Right atrium auricular region (tissue), 2 donors: Measurements from ENCODE around the gene ELMO2. TPM values are rescaled to one million over a fixed set of nuclear protein-coding genes. Genes with fewer than 3 reads are reported as not detected.

Experiments used
- DNase-seq: peaks from one replicate; pipeline ENCODE4 v3.0.0-alpha.2; 2019; ENCODE audit warnings: low spot score
- H3K27ac ChIP-seq, 2 donors: fragments of 200-600 bp; sonication (generic); 1 replicate in 1 of 2; 2 replicates in 1 of 2; pipeline ENCODE4 v1.5.1; 2016 to 2019
- H3K27me3 ChIP-seq, 2 donors: fragments of 200-600 bp; sonication (generic); one replicate each; pipeline versions ENCODE4 v1.5.1 to v1.6.0; 2017 to 2019
- H3K36me3 ChIP-seq: fragments of 200-600 bp; sonication (generic); one replicate; pipeline ENCODE4 v1.5.1; 2016
- H3K4me1 ChIP-seq, 2 donors: fragments of 200-600 bp; sonication (generic); one replicate each; pipeline versions ENCODE4 v1.5.1 to v1.6.0; 2017 to 2019
- H3K4me3 ChIP-seq, 2 donors: fragments of 200-600 bp; sonication (generic); 1 replicate in 1 of 2; 2 replicates in 1 of 2; pipeline ENCODE4 v1.5.1; 2017 to 2019; ENCODE audit warnings: mild to moderate bottlenecking in 1 of 2, moderate library complexity in 1 of 2
- H3K9me3 ChIP-seq, 2 donors: fragments of 200-600 bp; sonication (generic); one replicate each; pipeline ENCODE4 v1.5.1; 2019
- CTCF ChIP-seq, 2 donors: fragments of 200-600 bp; sonication (generic); IDR thresholded peaks; one replicate each; pipeline ENCODE4 v1.5.1; 2019; ENCODE audit warnings: antibody characterized with exemption in 2 of 2
- total RNA-seq, 2 donors: library from RNA; depleted of rRNA; stranded (reverse); fragments of >200 nt; gene quantifications; one replicate each; pipeline ENCODE4 v1.1.0, GENCODE V29; 2016

The ELMO2 gene
- total RNA-seq, 2 donors from 2014 or later, result 29.4 to 32.7 TPM

DNA sequence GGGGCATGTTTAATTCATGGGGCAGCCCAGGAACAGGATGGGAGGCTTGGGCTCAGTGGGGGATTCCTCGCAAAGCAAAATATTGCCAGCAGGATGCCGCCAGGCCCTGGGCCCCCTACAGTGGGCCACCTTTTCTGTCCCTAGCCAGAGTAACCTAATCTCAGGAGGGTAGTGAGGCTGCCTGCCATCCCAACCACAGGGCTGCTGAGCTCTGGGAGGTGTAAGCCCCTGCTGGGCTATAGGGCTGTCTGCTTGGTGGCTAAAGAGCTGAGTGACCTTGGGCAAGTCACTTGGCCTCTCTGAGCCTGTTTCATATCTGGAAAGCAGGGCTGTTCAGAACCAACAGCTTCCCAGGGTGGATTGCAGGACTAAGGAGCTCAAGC, 62.4 kb downstream of the ELMO2 start:
- no peak for TF ChIP-seq CTCF (IDR thresholded peaks at IDR 0.05)
- Histone ChIP-seq H3K4me3 (no peak overlapping the region), H3K27me3 (no peaks in the 10 kb centered on the region), H3K36me3 (no peaks in the 10 kb centered on the region), H3K9me3 (no peaks in the 10 kb centered on the region), H3K4me1 (peaks cover 0 to 21% of the 10 kb centered on the region in 2 donors), H3K27ac (no peak overlapping the region)
- no peak for DNase-seq

- H3K36me3 ChIP-seq, result no peaks in the 10 kb centered on the region
- H3K4me1 ChIP-seq, result peaks cover 0 to 16% of the 10 kb centered on the region in 2 donors
- H3K4me3 ChIP-seq, result no peak overlapping the region
- TF ChIP-seq CTCF (IDR thresholded peaks at IDR 0.05), result no peak
- H3K27me3 ChIP-seq, result no peaks in the 10 kb centered on the region
- no peak overlapping the region for H3K27ac ChIP-seq
- no peak for DNase-seq
- no peaks in the 10 kb centered on the region for H3K9me3 ChIP-seq
These were observed 63.0 kb downstream of the ELMO2 start for GRCh38 chr20:46343348-46343974.

DNA sequence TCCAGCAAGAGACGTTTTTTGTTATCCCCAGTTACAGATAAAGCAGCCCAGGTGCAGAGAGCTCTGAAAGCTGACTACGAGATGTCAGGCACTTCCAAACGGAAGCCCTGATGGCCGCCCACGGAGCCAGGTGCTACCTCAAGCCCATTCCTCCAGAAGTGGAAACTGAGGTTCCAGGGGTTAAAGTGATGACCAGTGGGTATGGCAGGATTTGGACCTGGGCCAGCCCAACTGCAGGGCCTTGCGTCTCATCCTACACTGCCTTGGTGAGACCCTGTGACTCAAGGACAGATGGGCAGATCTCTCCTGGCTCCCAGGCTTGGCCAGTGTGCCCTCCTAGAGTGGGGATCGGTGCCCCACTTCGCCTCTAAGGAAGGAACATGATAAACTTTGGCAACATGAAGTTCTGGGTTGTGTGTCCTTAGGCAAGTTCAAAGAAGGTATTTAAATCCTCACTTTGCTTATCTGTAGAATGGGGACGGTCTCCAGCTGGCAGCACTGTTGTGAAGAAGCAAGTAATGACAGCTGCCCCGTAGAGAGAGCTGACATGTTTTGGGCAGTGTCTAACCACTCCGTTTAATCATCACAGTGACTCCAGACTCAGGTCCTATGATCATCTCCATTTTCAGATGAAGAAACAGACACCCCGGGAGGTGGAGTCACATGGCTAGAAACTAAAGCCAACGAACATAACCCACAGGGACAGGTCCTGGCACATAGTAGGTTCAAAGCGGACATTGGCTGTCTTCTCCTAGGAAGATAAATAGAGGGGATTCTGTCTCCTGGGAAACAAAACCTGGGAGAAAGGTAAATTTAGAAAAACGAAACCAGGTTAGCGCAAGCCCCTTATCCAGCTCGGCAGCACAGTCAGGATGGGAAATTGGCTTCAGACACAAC, 63.7 kb downstream of the ELMO2 start:
- no peak overlapping the region for H3K4me3 ChIP-seq
- DNase-seq, result no peak
- no peak overlapping the region for H3K27ac ChIP-seq
- H3K4me1 ChIP-seq, result peaks cover 0 to 10% of the 10 kb centered on the region in 2 donors
- no peak for TF ChIP-seq CTCF (IDR thresholded peaks at IDR 0.05)
- no peaks in the 10 kb centered on the region for H3K9me3 ChIP-seq
- H3K36me3 ChIP-seq, result no peaks in the 10 kb centered on the region
- no peaks in the 10 kb centered on the region for H3K27me3 ChIP-seq

DNA sequence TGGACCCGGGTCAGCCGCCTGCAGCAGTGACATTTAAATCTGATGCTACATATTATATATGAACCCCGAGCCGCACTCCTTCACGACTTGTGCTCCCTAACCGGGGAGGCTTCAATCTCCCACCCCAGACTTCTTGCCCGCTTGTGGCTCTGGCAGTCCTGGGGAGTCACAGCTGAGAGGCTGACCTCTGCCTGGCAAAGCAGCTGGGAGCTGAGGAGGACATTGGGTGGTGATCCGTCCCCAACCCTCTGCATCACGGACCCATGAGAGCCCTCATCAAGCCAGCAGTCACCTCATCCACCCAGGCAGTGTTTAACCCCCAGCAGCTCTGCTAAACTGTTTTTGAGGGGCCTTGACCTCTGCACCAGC, 64.4 kb downstream of the ELMO2 start:
- Histone ChIP-seq H3K27ac (no peak overlapping the region), H3K4me3 (no peak overlapping the region), H3K4me1 (peaks cover 0 to 10% of the 10 kb centered on the region in 2 donors), H3K9me3 (no peaks in the 10 kb centered on the region), H3K36me3 (no peaks in the 10 kb centered on the region), H3K27me3 (no peaks in the 10 kb centered on the region)
- TF ChIP-seq CTCF (IDR thresholded peaks at IDR 0.05), result no peak
- DNase-seq, result no peak

- Histone ChIP-seq H3K36me3 (no peaks in the 10 kb centered on the region), H3K9me3 (no peaks in the 10 kb centered on the region), H3K27ac (no peak overlapping the region), H3K4me1 (peaks cover 0 to 10% of the 10 kb centered on the region in 2 donors), H3K4me3 (no peak overlapping the region), H3K27me3 (no peaks in the 10 kb centered on the region)
- no peak for DNase-seq
- TF ChIP-seq CTCF (IDR thresholded peaks at IDR 0.05), result no peak
These were observed 65.1 kb downstream of the ELMO2 start for GRCh38 chr20:46341074-46342009.
